GM10248 (cell line): ENCODE results near the gene S100P.

Source experiments
- CTCF ChIA-PET: fragments of 300-600 bp; sonication (Branson Sonifier 250); formaldehyde crosslinking; extraction: SDS; loops from one replicate; lab custom pipeline; 2021; ENCODE audit warnings: antibody characterized with exemption; lab: Yijun Ruan, JAX
- POLR2A ChIA-PET: fragments of 350-650 bp; sonication (Branson Sonifier 250); formaldehyde crosslinking; extraction: SDS; loops from one replicate; lab custom pipeline; 2020; ENCODE audit warnings: antibody characterized with exemption; lab: Yijun Ruan, JAX
- DNase-seq: peaks from one replicate; pipeline ENCODE4 v3.0.0; 2012; ENCODE audit errors: extremely low spot score
- TF ChIP-seq, protein P1 (sequence below): IDR thresholded peaks from 2 replicates; pipeline ENCODE4 v1.5.1; 2012; ENCODE audit warnings: mild to moderate bottlenecking, low read depth; ENCODE audit errors: extremely low read depth, missing control alignments, control extremely low read depth

S100P gene

DNA sequence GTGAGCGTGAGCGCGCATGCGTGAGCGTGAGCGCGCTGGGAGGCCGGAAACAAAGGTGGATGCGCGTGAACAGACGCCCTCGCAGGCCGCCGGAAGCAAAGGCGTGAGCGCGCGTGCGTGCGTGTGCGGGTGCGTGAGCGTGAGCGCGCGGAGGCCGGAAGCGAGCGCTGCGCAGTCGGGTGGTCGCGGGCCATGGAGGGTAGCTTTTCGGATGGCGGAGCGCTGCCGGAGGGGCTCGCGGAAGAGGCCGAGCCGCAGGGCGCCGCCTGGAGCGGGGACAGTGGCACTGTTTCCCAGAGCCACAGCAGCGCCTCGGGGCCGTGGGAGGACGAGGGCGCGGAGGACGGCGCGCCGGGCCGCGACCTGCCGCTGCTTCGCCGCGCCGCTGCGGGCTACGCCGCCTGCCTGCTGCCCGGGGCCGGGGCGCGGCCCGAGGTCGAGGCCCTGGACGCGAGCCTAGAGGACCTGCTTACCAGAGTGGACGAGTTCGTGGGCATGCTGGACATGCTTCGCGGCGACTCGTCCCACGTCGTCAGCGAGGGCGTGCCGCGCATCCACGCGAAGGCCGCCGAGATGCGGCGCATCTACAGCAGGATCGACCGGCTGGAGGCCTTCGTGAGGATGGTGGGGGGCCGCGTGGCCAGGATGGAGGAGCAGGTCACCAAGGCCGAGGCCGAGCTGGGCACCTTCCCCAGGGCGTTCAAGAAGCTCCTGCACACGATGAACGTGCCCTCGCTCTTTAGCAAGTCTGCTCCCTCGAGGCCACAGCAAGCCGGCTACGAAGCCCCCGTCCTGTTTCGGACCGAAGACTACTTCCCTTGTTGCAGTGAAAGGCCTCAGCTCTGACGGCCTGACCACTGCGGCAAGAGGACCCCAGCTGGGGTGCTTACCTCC lies 22.6 kb downstream of the S100P start, which contains the start of gene BLOC1S4:
BLOC1S4 (plus strand) TSS at position 157 of the 894 bp plus-strand sequence; CDS start at position 193, 36 bp downstream.
- ChIA-PET CTCF (interaction anchor here (0.6 to 6.1 kb wide), 6 partner anchors 10 to 353 kb away, joined by 3 to 190 read pairs (median 4); partner anchors contain the start of gene GRPEL1), POLR2A (no interaction called here)
- DNase-seq, result peak; percentile 95
- TF ChIP-seq, protein P1, sequence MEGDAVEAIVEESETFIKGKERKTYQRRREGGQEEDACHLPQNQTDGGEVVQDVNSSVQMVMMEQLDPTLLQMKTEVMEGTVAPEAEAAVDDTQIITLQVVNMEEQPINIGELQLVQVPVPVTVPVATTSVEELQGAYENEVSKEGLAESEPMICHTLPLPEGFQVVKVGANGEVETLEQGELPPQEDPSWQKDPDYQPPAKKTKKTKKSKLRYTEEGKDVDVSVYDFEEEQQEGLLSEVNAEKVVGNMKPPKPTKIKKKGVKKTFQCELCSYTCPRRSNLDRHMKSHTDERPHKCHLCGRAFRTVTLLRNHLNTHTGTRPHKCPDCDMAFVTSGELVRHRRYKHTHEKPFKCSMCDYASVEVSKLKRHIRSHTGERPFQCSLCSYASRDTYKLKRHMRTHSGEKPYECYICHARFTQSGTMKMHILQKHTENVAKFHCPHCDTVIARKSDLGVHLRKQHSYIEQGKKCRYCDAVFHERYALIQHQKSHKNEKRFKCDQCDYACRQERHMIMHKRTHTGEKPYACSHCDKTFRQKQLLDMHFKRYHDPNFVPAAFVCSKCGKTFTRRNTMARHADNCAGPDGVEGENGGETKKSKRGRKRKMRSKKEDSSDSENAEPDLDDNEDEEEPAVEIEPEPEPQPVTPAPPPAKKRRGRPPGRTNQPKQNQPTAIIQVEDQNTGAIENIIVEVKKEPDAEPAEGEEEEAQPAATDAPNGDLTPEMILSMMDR, result no peak

DNA sequence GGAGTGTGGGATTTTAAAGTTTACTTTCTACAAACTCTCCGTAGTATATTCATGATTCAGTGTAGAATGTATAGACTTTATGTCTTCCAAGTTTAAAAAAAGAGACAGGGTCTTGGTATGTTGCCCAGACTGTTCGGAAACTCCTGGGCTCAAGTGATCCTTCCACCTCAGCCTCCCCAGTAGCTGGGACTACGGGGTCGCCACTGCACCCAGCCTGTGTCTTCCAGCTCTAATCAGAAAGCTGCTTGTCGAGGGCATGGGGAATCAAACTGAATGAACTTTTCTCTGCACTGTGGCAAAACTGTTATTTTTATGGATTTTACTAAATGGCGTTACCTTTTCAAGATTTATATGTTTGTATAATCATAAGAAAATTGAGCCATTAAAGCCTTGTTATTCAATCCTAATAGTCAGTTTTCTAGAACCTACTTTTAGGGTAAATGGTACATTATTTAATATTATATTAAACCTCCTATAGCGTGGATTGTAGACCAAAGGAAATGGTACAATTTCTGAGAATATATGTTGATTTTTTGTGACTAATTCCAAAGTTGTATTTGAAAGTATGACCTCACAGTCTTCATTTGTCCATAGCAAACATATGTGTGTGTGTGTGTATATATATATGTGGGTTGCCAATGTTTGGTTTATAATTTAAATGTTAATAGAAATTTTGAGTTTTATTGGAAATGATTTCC lies 23.4 kb downstream of the S100P start:
- TF ChIP-seq, protein P1, result no peak
- ChIA-PET CTCF (interaction anchor here (0.7 to 6.1 kb wide), 11 partner anchors 9 to 352 kb away, joined by 3 to 190 read pairs (median 4); partner anchors contain the start of gene GRPEL1), POLR2A (interaction anchor here (0.6 kb wide), 1 partner anchor 196 kb away, joined by 8 read pairs; no protein-coding TSS in a partner anchor)
- DNase-seq, result no peak

DNA sequence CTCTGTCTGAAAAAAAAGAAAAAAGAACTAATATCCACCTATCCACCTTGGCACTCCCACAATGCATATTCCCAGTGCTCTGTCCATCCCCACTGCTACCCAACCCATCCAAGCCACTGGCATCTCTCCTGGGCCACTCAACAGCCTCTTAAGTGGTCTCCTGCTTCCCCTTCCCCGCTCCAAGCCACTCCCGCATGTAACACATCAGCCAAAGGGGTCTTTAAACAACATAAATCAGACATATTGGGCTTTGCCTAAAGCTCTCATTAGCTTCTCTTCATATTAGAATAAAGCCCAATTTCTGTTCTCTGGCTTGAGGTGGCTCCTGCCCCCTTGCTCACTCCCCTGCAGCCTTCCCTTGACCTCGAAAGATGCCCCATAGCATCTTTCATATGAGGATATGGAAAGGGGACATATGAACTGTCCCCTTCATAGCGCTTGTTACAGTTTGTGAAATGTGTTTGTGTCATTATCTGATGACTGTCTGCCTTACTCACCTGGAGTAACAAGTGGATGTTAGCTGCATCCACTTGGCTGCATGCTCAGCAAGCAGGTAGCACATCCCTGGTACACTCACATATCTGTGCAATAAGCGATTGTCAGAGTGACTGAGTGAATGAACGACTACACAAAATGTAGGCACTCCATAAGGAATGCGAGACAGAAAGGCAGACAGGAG lies 25.4 kb downstream of the S100P start:
- TF ChIP-seq, protein P1, result no peak
- ChIA-PET POLR2A (no interaction called here), CTCF (interaction anchor here (0.8 to 6.1 kb wide), 19 partner anchors 9 to 364 kb away, joined by 3 to 190 read pairs (median 5); partner anchors contain the start of genes GRPEL1, MRFAP1, MRFAP1L1 and TBC1D14)
- no peak for DNase-seq

DNA sequence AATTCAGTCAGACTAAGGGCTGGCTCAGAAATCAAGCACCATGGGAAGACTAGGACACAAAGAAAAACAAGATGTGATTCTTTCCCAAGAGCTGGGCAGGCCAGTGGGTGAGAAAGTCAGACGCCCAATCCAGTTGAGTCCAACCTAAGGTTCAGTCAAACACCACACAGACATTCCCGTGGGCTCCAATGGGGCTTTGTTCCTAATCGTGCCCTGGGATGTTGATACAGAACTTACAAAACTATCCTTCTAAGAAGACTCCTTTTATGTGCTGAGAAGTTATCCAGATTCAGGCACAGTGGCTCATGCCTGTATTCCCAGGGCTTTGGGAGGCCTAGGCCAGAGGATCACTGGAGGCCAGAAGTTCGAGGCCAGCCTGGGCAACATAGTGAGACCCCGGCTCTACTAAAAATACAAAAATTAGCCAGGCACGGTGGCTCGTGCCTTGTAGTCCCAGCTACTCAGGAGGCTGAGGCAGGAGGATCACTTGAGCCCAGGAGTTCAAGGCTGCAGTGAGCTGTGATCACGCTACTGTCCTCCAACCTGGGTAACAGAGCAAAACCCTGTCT lies 26.0 kb downstream of the S100P start:
- TF ChIP-seq, protein P1, result no peak

DNA sequence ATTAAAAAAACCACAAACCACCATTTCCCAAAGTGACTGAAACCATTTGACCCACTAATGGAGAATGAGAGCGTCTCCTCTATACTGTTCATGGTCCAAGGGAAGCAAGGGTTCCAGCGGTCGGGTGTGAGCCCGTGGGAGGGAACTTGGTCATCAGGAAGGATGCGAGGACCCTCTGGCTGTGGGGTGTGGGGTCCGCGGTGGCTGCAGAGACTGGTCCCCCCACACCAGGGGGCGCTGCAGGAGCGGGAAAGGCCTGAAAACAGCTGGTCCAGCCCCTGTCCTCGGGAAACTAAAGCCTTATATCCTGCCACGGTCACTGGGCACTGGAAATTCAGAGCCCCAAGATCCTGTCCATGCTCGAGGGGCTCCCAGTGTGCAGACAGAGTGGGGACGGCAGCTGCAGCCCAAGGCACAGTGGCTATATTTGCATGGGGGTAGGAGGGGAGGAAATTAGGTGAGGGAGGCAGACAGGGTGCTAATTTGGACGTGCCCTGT lies 26.6 kb downstream of the S100P start:
- CTCF ChIA-PET, result interaction anchor here (0.6 to 6.1 kb wide), 42 partner anchors 9 to 465 kb away, joined by 3 to 190 read pairs (median 4); partner anchors contain the start of genes GRPEL1, MRFAP1, MRFAP1L1 and TBC1D14
- POLR2A ChIA-PET, result interaction anchor here (0.6 kb wide), 1 partner anchor 364 kb away, joined by 5 read pairs; no protein-coding TSS in a partner anchor
- TF ChIP-seq, protein P1, result peak; percentile 96
- DNase-seq, result peak; percentile 88

More for the DNA sequence above, 26.0 kb downstream of the S100P start:
- DNase-seq, result no peak
- ChIA-PET POLR2A (no interaction called here), CTCF (interaction anchor here (0.6 to 6.1 kb wide), 28 partner anchors 9 to 466 kb away, joined by 3 to 190 read pairs (median 5); partner anchors contain the start of genes GRPEL1, MRFAP1, MRFAP1L1 and TBC1D14)
